ENCODE measurements around the gene ATP6V1G3. TPM values are rescaled to one million over a fixed set of nuclear protein-coding genes. Genes with fewer than 3 reads are reported as not detected.

Gene ATP6V1G3
- total and polyA plus RNA-seq, 2 of the 4 experiments (the other 2 are of a cell fraction) = not detected

DNA sequence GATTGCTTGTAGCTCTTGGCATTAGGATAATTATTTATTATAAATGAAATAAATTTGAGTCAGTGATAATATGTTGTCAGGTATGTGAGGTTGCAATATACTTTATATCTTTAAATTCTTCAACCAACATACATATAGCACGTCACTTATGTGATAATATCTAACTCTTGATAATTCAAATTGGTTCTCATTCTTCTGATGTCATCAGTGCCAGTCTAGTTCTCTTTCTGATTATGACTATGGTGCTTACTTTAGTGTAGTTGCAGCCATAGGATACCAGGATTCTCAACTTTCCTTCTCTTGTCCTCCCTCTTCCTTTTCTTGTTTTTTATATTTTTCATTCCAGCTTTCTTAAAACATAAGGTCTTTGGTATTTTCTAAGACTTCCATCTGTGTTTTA, 34.8 kb upstream of the ATP6V1G3 start:
- Histone ChIP-seq H3K27me3 (ENCODE audit: control insufficient read depth, insufficient read depth, low read length) (no peaks in the 10 kb centered on the region), H3K4me2 (ENCODE audit: low read depth, low read length) (no peak overlapping the region), H3K23ac (ENCODE audit: low read depth, low read length) (no peak overlapping the region), H3K4ac (ENCODE audit: low read depth, low read length) (no peak overlapping the region), H3K9me1 (ENCODE audit: insufficient read depth, low read length) (no peaks in the 10 kb centered on the region; the same call in 1 of the 2 replicates), H3K4me3 (ENCODE audit: insufficient read depth, low read depth, low read length) (no peak overlapping the region), H4K91ac (ENCODE audit: insufficient read depth, low read depth, low read length) (no peak overlapping the region), H2BK5ac (ENCODE audit: low read depth, low read length, poor library complexity, severe bottlenecking) (no peak overlapping the region), H3K56ac (ENCODE audit: extremely low read depth, insufficient read depth, low read length) (no peak overlapping the region), H3K36me3 (ENCODE audit: control insufficient read depth, insufficient read depth, low read length) (no peaks in the 10 kb centered on the region), H4K5ac (ENCODE audit: low read depth, low read length) (no peak overlapping the region), H3K18ac (ENCODE audit: low read depth, low read length) (no peak overlapping the region), H4K8ac (ENCODE audit: low read depth in 2 of 2, low read length in 2 of 2) (no peak overlapping the region), H2AK9ac (replicated peaks; ENCODE audit: low read depth, low read length, poor library complexity) (no peak overlapping the region), H2AK5ac (ENCODE audit: low read depth, low read length) (no peak overlapping the region), H3K9me3 (ENCODE audit: control insufficient read depth, insufficient read depth, low read length) (no peaks in the 10 kb centered on the region), H3K27ac (ENCODE audit: insufficient read depth, low read length) (no peak overlapping the region), H4K20me1 (ENCODE audit: insufficient read depth, low read length) (no peaks in the 10 kb centered on the region), H2BK15ac (ENCODE audit: low read depth, low read length) (no peak overlapping the region), H3K9ac (ENCODE audit: low read depth, low read length) (no peak overlapping the region), H3K79me1 (ENCODE audit: low read depth in 1 of 2, low read length in 2 of 2) (no peaks in the 10 kb centered on the region), H3K14ac (replicated peaks; ENCODE audit: low read depth, low read length) (no peak overlapping the region), H2BK120ac (ENCODE audit: low read depth, low read length) (no peak overlapping the region), H3K4me1 (ENCODE audit: control insufficient read depth, insufficient read depth, low read length) (no peaks in the 10 kb centered on the region), H2AFZ (replicated peaks; ENCODE audit: low read length, poor library complexity) (no peak overlapping the region), H2BK20ac (ENCODE audit: low read depth, low read length) (no peak overlapping the region)
- intact Hi-C loops (cut with micrococcal nuclease) (no loop called here), dilution Hi-C loops (cut with HindIII; ENCODE audit: low sequenced_read_pairs, unreplicated experiment) (no loop called here), in situ Hi-C loops (cut with MboI; ENCODE audit: low sequenced_read_pairs) (no loop called here)
- no peak for ATAC-seq (ENCODE audit: low read depth)
- TF ChIP-seq RAD21 (IDR thresholded peaks at IDR 0.05; ENCODE audit: low read length) (no peak), POLR2A (IDR thresholded peaks at IDR 0.05; ENCODE audit: low read depth, low read length) (no peak), FOS (IDR thresholded peaks at IDR 0.05; ENCODE audit: low read depth, low read length) (no peak), MXI1 (IDR thresholded peaks at IDR 0.05; ENCODE audit: borderline replicate concordance, low read depth, low read length) (no peak), CEBPB (IDR thresholded peaks at IDR 0.05; ENCODE audit: low read depth, low read length) (no peak), RCOR1 (IDR thresholded peaks at IDR 0.05; ENCODE audit: insufficient replicate concordance, low read length) (no peak), MAZ (IDR thresholded peaks at IDR 0.05; ENCODE audit: borderline replicate concordance, low read depth, low read length) (no peak), BHLHE40 (IDR thresholded peaks at IDR 0.05; ENCODE audit: low read depth, low read length) (no peak), SMC3 (IDR thresholded peaks at IDR 0.05; ENCODE audit: low read depth, low read length) (no peak), CHD1 (IDR thresholded peaks at IDR 0.05; ENCODE audit: low read depth, low read length) (no peak), MAFK (IDR thresholded peaks at IDR 0.05; ENCODE audit: low read depth, low read length) (no peak), NFE2L2 (IDR thresholded peaks at IDR 0.05; ENCODE audit: low read depth, low read length) (no peak)
- TF ChIP-seq, protein P1, sequence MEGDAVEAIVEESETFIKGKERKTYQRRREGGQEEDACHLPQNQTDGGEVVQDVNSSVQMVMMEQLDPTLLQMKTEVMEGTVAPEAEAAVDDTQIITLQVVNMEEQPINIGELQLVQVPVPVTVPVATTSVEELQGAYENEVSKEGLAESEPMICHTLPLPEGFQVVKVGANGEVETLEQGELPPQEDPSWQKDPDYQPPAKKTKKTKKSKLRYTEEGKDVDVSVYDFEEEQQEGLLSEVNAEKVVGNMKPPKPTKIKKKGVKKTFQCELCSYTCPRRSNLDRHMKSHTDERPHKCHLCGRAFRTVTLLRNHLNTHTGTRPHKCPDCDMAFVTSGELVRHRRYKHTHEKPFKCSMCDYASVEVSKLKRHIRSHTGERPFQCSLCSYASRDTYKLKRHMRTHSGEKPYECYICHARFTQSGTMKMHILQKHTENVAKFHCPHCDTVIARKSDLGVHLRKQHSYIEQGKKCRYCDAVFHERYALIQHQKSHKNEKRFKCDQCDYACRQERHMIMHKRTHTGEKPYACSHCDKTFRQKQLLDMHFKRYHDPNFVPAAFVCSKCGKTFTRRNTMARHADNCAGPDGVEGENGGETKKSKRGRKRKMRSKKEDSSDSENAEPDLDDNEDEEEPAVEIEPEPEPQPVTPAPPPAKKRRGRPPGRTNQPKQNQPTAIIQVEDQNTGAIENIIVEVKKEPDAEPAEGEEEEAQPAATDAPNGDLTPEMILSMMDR (conservative IDR thresholded peaks at IDR 0.05; ENCODE audit: low read depth, low read length) = no peak
- TF ChIP-seq, protein P2, sequence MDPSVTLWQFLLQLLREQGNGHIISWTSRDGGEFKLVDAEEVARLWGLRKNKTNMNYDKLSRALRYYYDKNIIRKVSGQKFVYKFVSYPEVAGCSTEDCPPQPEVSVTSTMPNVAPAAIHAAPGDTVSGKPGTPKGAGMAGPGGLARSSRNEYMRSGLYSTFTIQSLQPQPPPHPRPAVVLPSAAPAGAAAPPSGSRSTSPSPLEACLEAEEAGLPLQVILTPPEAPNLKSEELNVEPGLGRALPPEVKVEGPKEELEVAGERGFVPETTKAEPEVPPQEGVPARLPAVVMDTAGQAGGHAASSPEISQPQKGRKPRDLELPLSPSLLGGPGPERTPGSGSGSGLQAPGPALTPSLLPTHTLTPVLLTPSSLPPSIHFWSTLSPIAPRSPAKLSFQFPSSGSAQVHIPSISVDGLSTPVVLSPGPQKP (IDR thresholded peaks at IDR 0.05; ENCODE audit: borderline replicate concordance, low read depth, low read length) = no peak
- TF ChIP-seq, protein P3, sequence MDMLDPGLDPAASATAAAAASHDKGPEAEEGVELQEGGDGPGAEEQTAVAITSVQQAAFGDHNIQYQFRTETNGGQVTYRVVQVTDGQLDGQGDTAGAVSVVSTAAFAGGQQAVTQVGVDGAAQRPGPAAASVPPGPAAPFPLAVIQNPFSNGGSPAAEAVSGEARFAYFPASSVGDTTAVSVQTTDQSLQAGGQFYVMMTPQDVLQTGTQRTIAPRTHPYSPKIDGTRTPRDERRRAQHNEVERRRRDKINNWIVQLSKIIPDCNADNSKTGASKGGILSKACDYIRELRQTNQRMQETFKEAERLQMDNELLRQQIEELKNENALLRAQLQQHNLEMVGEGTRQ (IDR thresholded peaks at IDR 0.05; ENCODE audit: low read depth, low read length) = no peak
- BruUV-seq (replicated peaks) = no TSS peak
- ChIA-PET CTCF (no interaction called here), POLR2A (ENCODE audit: unreplicated experiment) (no interaction called here)
- no peak for DNase-seq
- no CpG with 5 or more reads among the region's 1 CpG for WGBS, 2 experiments (ENCODE audit: extremely low coverage in 2 of 2, insufficient read length in 1 of 2)

All from IMR-90 (cell line).